Karpas-422 (cell line): Measurements from ENCODE around the gene SEMA5A. TPM values are rescaled to one million over a fixed set of nuclear protein-coding genes. Genes with fewer than 3 reads are reported as not detected.

Source experiments
- DNase-seq: peaks from one replicate; pipeline ENCODE4 v3.0.0-alpha.2; 2015
- H2AFZ ChIP-seq: fragments of 200-600 bp; sonication (generic); 2 replicates; pipeline ENCODE4 v1.6.1; 2014; ENCODE audit warnings: antibody characterized with exemption, low read length, mixed read lengths
- H3K27ac ChIP-seq: fragments of 200-600 bp; sonication (generic); 2 replicates; pipeline ENCODE4 v1.5.1; 2014; ENCODE audit warnings: mild to moderate bottlenecking, low read length, moderate library complexity
- H3K27me3 ChIP-seq: fragments of 200-600 bp; sonication (generic); 2 replicates; pipeline ENCODE4 v1.6.1; 2014; ENCODE audit warnings: low read length, mixed read lengths
- H3K36me3 ChIP-seq: fragments of 200-600 bp; sonication (generic); 2 replicates; pipeline ENCODE4 v1.6.1; 2014; ENCODE audit warnings: low read length, mixed read lengths; ENCODE audit not compliant: insufficient read depth
- H3K4me1 ChIP-seq: fragments of 200-600 bp; sonication (generic); 2 replicates; pipeline ENCODE4 v1.6.1; 2014; ENCODE audit warnings: mild to moderate bottlenecking, low read length, mixed read lengths
- H3K4me2 ChIP-seq: fragments of 200-600 bp; sonication (generic); 2 replicates; pipeline ENCODE4 v1.6.1; 2014; ENCODE audit warnings: low read length, low read depth, mild to moderate bottlenecking; ENCODE audit not compliant: poor library complexity, severe bottlenecking
- H3K4me3 ChIP-seq: fragments of 200-600 bp; sonication (generic); 2 replicates; pipeline ENCODE4 v1.5.1; 2014; ENCODE audit warnings: mild to moderate bottlenecking, antibody characterized with exemption, low read length, mixed read lengths
- H3K79me2 ChIP-seq: fragments of 200-600 bp; sonication (generic); 2 replicates; pipeline ENCODE4 v1.6.1; 2014; ENCODE audit warnings: mild to moderate bottlenecking, low read length, mixed read lengths
- H3K9ac ChIP-seq: fragments of 200-600 bp; sonication (generic); 2 replicates; pipeline ENCODE4 v1.6.0; 2014; ENCODE audit warnings: low read length
- H3K9me2 ChIP-seq: fragments of 200-600 bp; sonication (generic), shearing (Covaris generic); replicated peaks from 2 replicates; pipeline ENCODE4 v1.6.0; 2014; ENCODE audit warnings: mild to moderate bottlenecking, low read length, moderate library complexity; ENCODE audit not compliant: insufficient read depth
- H3K9me3 ChIP-seq: fragments of 300-700, 200-600 bp; sonication (generic); 2 replicates; pipeline ENCODE4 v1.6.1; 2014; ENCODE audit warnings: low read length, mixed read lengths
- H4K20me1 ChIP-seq: fragments of 200-600 bp; sonication (generic); 2 replicates; pipeline ENCODE4 v1.6.1; 2014; ENCODE audit warnings: mild to moderate bottlenecking, antibody characterized with exemption, low read length, low read depth; ENCODE audit not compliant: insufficient read depth
- total RNA-seq: library from RNA; depleted of rRNA; stranded (reverse); fragments of >200 nt; shearing (Covaris generic); gene quantifications from 2 replicates; pipeline ENCODE4 v1.2.3, GENCODE V29; 2014; ENCODE audit warnings: low replicate concordance

SEMA5A gene
- total RNA-seq, 1 experiment from 2014 or later = not detected

DNA sequence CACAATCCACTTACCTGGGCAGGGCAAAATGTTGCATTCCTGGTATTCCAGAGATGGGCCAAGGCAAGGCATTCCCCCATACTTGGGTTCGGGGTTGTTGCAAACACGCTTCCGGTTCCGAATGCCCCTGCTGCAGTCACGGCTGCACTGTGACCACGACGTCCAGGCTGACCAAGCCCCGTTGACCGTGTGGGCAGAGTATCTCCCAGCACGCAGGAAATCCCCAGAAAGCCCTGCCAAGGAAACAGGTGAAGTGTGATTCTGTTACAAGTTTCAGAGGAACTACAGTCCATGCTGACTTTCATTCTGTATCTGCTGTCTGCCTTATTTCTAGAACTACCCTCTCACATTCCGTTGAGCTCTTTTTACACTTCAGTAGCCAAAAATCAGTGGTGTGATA, 483.0 kb downstream of the SEMA5A start:
- H3K9ac ChIP-seq = no peak overlapping the region
- DNase-seq = no peak
- no peak overlapping the region for H3K4me2 ChIP-seq
- no peaks in the 10 kb centered on the region for H3K4me1 ChIP-seq
- H3K36me3 ChIP-seq = no peaks in the 10 kb centered on the region; the same call in 1 of the 2 replicates
- H3K27ac ChIP-seq = no peak overlapping the region
- H4K20me1 ChIP-seq = no peaks in the 10 kb centered on the region
- no peak overlapping the region for H2AFZ ChIP-seq
- H3K79me2 ChIP-seq = no peaks in the 10 kb centered on the region
- no peaks in the 10 kb centered on the region for H3K27me3 ChIP-seq
- H3K4me3 ChIP-seq = no peak overlapping the region
- H3K9me2 ChIP-seq = no peaks in the 10 kb centered on the region
- H3K9me3 ChIP-seq = peaks cover 14% of the 10 kb centered on the region; the same call in 1 of the 2 replicates

DNA sequence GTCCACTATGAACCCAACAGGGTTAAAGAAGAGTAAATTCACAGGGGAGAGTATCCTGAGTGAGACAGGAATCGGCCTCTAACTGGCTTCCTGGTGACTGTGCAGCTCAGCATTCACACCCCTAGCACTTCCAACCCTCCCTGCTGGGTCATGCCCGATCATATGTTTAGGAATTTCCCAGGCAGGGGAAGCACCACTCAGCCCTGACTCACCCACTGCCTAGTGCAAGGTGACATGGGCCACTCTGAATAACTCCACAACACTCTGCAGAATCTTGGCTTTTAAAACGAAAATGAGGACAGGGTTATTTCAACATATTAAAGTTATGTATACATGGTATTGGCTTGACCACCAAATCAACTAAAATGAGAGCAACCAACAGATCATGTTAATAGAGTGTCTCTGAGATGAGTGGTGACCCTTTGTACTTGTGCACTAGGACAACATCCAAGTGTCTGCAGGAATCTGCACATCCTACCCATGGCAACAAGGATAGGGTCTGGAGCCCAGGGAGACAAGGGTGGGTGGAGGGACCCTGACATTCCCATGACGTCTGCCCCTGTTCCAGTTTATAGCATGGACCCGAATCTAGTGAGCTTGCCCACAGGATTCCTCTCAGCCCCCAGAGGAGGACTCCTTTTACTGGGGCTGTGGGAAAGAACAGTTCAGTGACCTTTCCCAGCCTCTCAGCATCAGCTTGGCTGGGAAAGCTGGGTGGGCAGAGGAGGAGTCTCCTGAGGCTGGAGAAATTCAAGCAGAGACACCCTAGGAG, 485.8 kb downstream of the SEMA5A start:
- H3K9ac ChIP-seq = no peak overlapping the region
- no peaks in the 10 kb centered on the region for H3K4me1 ChIP-seq

GRCh38 chr5:9058666-9059065, 487.2 kb downstream of the SEMA5A start:
- H3K9ac ChIP-seq = no peak overlapping the region
- H3K4me1 ChIP-seq = no peaks in the 10 kb centered on the region
- no peaks in the 10 kb centered on the region for H3K79me2 ChIP-seq
- H3K9me3 ChIP-seq = peaks cover 9% of the 10 kb centered on the region; the same call in 1 of the 2 replicates
- H3K27ac ChIP-seq = no peak overlapping the region
- no peak overlapping the region for H3K4me2 ChIP-seq
- DNase-seq = no peak
- H3K9me2 ChIP-seq = no peaks in the 10 kb centered on the region
- no peaks in the 10 kb centered on the region for H3K27me3 ChIP-seq
- H2AFZ ChIP-seq = no peak overlapping the region
- no peaks in the 10 kb centered on the region for H4K20me1 ChIP-seq
- no peaks in the 10 kb centered on the region; the same call in 1 of the 2 replicates for H3K36me3 ChIP-seq
- no peak overlapping the region for H3K4me3 ChIP-seq

More for the DNA sequence above, 485.8 kb downstream of the SEMA5A start:
- H2AFZ ChIP-seq = no peak overlapping the region
- H3K36me3 ChIP-seq = no peaks in the 10 kb centered on the region; the same call in 1 of the 2 replicates
- no peak overlapping the region for H3K4me2 ChIP-seq
- no peaks in the 10 kb centered on the region for H4K20me1 ChIP-seq
- H3K4me3 ChIP-seq = no peak overlapping the region
- no peaks in the 10 kb centered on the region for H3K79me2 ChIP-seq
- H3K9me2 ChIP-seq = no peaks in the 10 kb centered on the region
- peaks cover 14% of the 10 kb centered on the region; the same call in 1 of the 2 replicates for H3K9me3 ChIP-seq
- H3K27ac ChIP-seq = no peak overlapping the region
- H3K27me3 ChIP-seq = no peaks in the 10 kb centered on the region
- DNase-seq = no peak

- Histone ChIP-seq H3K9ac (no peak overlapping the region), H3K9me2 (no peaks in the 10 kb centered on the region), H3K4me2 (no peak overlapping the region), H3K79me2 (no peaks in the 10 kb centered on the region), H2AFZ (no peak overlapping the region), H3K4me3 (no peak overlapping the region), H4K20me1 (no peaks in the 10 kb centered on the region), H3K4me1 (no peaks in the 10 kb centered on the region), H3K36me3 (no peaks in the 10 kb centered on the region), H3K9me3 (0 out of 2 replicates have a peak, but pooled peaks cover 4% of the 10 kb centered on the region), H3K27ac (no peak overlapping the region), H3K27me3 (no peaks in the 10 kb centered on the region)
- no peak for DNase-seq
These were observed 487.7 kb downstream of the SEMA5A start for GRCh38 chr5:9058161-9058560.

- Histone ChIP-seq H3K79me2 (no peaks in the 10 kb centered on the region), H3K4me2 (no peak overlapping the region), H3K27ac (no peak overlapping the region), H3K9me3 (no peaks in the 10 kb centered on the region), H3K36me3 (no peaks in the 10 kb centered on the region), H3K9ac (no peak overlapping the region), H3K4me3 (no peak overlapping the region), H3K9me2 (no peaks in the 10 kb centered on the region), H3K4me1 (no peaks in the 10 kb centered on the region), H4K20me1 (no peaks in the 10 kb centered on the region), H3K27me3 (no peaks in the 10 kb centered on the region), H2AFZ (no peak overlapping the region)
- no peak for DNase-seq
These were observed 488.4 kb downstream of the SEMA5A start for GRCh38 chr5:9057406-9058000.

- Histone ChIP-seq H3K27me3 (no peaks in the 10 kb centered on the region), H3K4me2 (no peak overlapping the region), H3K79me2 (no peaks in the 10 kb centered on the region), H3K4me3 (no peak overlapping the region), H3K9me3 (no peaks in the 10 kb centered on the region), H4K20me1 (no peaks in the 10 kb centered on the region), H3K4me1 (no peaks in the 10 kb centered on the region), H3K27ac (no peak overlapping the region), H3K9ac (no peak overlapping the region), H3K36me3 (no peaks in the 10 kb centered on the region), H2AFZ (no peak overlapping the region), H3K9me2 (no peaks in the 10 kb centered on the region)
- no peak for DNase-seq
These were observed 489.8 kb downstream of the SEMA5A start for GRCh38 chr5:9056046-9056445.

DNA sequence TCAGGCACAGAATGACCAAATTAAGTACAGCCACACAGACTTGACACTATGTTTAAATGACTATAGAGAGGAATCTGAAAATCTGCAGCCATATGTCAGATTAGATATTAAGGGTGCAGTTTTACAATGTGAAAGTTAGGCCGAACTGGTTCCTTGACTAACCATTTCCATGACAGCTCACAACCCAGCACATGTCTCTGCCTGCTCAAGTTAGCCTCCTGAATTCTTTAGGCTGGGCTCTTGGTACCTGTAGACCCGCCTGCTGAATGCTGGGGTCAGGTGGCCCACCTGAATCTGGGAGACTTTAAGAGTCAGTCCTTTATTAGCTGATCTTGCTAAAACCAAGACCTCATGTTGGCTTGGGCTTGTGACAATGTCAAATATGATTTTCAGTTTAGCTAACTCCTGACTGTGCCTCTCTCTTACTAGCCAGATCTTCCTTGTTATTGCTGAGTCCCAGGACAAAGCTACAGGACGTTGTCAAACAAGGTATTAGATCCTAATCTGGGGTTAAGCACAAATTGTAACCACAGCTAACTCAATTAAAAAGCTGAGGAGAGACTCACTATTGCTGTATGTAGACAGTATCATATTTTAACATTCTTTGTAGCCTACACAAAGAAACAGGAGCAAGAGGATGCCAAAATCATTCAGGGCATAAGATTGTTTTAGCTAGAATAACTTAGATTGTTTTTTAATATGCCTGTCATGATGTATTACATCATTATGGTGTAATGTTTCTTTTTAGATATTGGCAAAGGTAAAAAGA, 490.9 kb downstream of the SEMA5A start:
- Histone ChIP-seq H3K4me1 (no peaks in the 10 kb centered on the region), H3K27me3 (no peaks in the 10 kb centered on the region), H3K4me2 (no peak overlapping the region), H3K27ac (no peak overlapping the region), H2AFZ (no peak overlapping the region), H4K20me1 (no peaks in the 10 kb centered on the region), H3K36me3 (no peaks in the 10 kb centered on the region), H3K9me3 (no peaks in the 10 kb centered on the region), H3K4me3 (no peak overlapping the region), H3K79me2 (no peaks in the 10 kb centered on the region), H3K9ac (no peak overlapping the region), H3K9me2 (no peaks in the 10 kb centered on the region)
- no peak for DNase-seq

DNA sequence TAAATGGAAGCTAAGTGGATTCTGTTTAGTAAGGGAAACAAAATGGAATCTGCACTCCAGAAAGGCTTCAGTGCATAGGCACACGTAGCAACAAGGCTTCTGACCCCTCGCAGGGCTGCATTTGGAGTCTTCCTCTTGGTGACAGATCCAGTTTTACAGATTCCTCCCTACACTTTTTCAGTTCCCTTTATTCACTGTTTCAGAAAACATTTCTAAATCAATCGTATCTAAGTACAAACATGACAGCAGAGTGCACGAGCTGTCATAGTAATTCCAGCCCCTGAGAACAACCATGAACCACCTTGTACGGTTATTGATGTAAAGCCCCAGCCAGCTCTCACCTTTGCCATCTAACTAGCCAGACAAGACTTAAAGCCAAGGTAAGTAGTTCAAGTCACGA, 491.6 kb downstream of the SEMA5A start:
- no peak overlapping the region for H3K27ac ChIP-seq
- H3K36me3 ChIP-seq = no peaks in the 10 kb centered on the region
- H4K20me1 ChIP-seq = no peaks in the 10 kb centered on the region
- H3K79me2 ChIP-seq = no peaks in the 10 kb centered on the region
- no peak for DNase-seq
- H3K4me3 ChIP-seq = no peak overlapping the region
- H3K9me2 ChIP-seq = no peaks in the 10 kb centered on the region
- H3K9ac ChIP-seq = no peak overlapping the region
- no peak overlapping the region for H3K4me2 ChIP-seq
- no peaks in the 10 kb centered on the region for H3K4me1 ChIP-seq
- H3K9me3 ChIP-seq = no peaks in the 10 kb centered on the region
- H2AFZ ChIP-seq = no peak overlapping the region
- H3K27me3 ChIP-seq = no peaks in the 10 kb centered on the region
